Right lobe of liver (tissue), 4 donors: ENCODE results near the gene TUBAL3.

Experiments used
- POLR2A ChIP-seq: fragments of 450-650 bp; IDR thresholded peaks from one replicate; pipeline ENCODE4 v1.6.1; 2017; ENCODE audit warnings: antibody characterized with exemption, mild to moderate bottlenecking
- TF ChIP-seq, protein P1 (sequence below), 4 donors: fragments of 200-600 bp in 3 of 4; fragments of 450-650 bp in 1 of 4; IDR thresholded peaks; one replicate each; pipeline versions ENCODE4 v1.5.1 to v1.8.0; 2016 to 2022; ENCODE audit warnings: antibody characterized with exemption in 4 of 4, mild to moderate bottlenecking in 2 of 4
- donor health status: DM: no; HTN: no; CAD: no.
- donor health status: DM: no; HTN: no; CAD: no.
- donor health status: DM: no; HTN: yes; CAD: no.

DNA sequence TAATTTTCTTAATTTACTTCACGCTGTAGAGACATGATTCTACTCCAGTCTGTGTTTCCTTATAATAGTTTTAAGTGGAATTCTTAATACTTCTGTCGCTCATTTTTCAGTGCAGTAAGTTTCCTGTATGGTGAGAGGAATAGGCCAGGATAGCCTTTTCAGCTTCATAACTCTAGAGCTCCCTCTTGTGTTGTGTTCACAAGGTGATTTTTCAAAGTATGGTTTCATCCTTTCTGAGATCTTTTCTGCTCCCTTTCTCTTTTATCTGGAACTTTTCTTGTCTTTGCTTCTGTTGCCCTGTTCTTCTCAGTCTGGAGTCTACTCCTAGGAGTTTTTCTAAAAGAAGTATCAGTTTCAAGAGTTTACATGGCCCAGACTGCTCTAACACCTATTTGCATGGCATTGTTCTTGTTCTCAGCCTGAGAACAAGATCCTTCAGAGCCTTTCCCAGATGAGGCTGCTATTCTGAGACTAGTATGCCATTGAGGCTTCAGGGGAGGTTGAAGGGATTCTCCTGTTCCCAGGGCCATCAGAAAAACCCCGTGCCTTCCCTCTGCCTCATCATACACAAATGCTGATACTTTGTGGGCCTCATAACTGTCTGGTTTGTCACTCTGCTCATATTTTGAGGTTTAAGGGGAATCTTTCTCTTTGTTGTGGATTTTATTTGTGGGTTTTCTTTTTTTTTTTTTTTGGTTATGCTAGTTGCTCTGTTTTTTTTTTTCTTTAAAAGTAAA is 29.6 kb upstream of the TUBAL3 start:
- TF ChIP-seq, protein P1, sequence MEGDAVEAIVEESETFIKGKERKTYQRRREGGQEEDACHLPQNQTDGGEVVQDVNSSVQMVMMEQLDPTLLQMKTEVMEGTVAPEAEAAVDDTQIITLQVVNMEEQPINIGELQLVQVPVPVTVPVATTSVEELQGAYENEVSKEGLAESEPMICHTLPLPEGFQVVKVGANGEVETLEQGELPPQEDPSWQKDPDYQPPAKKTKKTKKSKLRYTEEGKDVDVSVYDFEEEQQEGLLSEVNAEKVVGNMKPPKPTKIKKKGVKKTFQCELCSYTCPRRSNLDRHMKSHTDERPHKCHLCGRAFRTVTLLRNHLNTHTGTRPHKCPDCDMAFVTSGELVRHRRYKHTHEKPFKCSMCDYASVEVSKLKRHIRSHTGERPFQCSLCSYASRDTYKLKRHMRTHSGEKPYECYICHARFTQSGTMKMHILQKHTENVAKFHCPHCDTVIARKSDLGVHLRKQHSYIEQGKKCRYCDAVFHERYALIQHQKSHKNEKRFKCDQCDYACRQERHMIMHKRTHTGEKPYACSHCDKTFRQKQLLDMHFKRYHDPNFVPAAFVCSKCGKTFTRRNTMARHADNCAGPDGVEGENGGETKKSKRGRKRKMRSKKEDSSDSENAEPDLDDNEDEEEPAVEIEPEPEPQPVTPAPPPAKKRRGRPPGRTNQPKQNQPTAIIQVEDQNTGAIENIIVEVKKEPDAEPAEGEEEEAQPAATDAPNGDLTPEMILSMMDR (IDR thresholded peaks at IDR 0.05): peak; percentile 63 to 71 (median 68)
- no peak for TF ChIP-seq POLR2A
